ENCODE measurements around the gene TMEM243.
"Not testable (repeated sequence)": the region's sequence is repeated elsewhere in the genome, so short reads cannot be mapped to it uniquely, and the experiment has no call there.

The TMEM243 gene

GRCh38 chr7:87219545-87220025, at the start of gene TMEM243:
TSS of gene TMEM243 (minus strand) at chr7:87219732. CDS start at chr7:87219503, 229 bp downstream.
- no peak for DNase-seq (ENCODE audit: low read depth in 2 of 2)

GRCh38 chr7:87267239-87267900, 47.8 kb upstream of the TMEM243 start:
- no peak for DNase-seq (ENCODE audit: low read depth in 2 of 2)

GRCh38 chr7:87263537-87263936, 44.0 kb upstream of the TMEM243 start:
- no peak for DNase-seq (ENCODE audit: low read depth in 2 of 2)

- DNase-seq (ENCODE audit: low read depth in 2 of 2): no peak
Observed at GRCh38 chr7:87253589-87254087, 34.1 kb upstream of the TMEM243 start.

GRCh38 chr7:87245671-87246070, 26.1 kb upstream of the TMEM243 start:
- not testable (repeated sequence) for DNase-seq (ENCODE audit: low read depth in 2 of 2)

- DNase-seq (ENCODE audit: low read depth in 2 of 2): not testable (repeated sequence)
Observed at GRCh38 chr7:87238464-87239051, 19.0 kb upstream of the TMEM243 start.

- no peak for DNase-seq (ENCODE audit: low read depth in 2 of 2)
Observed at GRCh38 chr7:87234949-87235348, 15.4 kb upstream of the TMEM243 start.

GRCh38 chr7:87231711-87232110, 12.2 kb upstream of the TMEM243 start:
- DNase-seq (ENCODE audit: low read depth in 2 of 2): no peak

GRCh38 chr7:87231258-87231657, 11.7 kb upstream of the TMEM243 start:
- no peak for DNase-seq (ENCODE audit: low read depth in 2 of 2)

- DNase-seq (ENCODE audit: low read depth in 2 of 2): no peak
Observed at GRCh38 chr7:87226495-87226894, 7.0 kb upstream of the TMEM243 start.

- no peak for DNase-seq (ENCODE audit: low read depth in 2 of 2)
Observed at GRCh38 chr7:87225696-87226095, 6.2 kb upstream of the TMEM243 start.

- no peak for DNase-seq (ENCODE audit: low read depth in 2 of 2)
Observed at GRCh38 chr7:87223666-87224065, 4.1 kb upstream of the TMEM243 start.

- no peak for DNase-seq (ENCODE audit: low read depth in 2 of 2)
Observed at GRCh38 chr7:87220734-87221215, 1.2 kb upstream of the TMEM243 start.

- no peak for DNase-seq (ENCODE audit: low read depth in 2 of 2)
Observed at GRCh38 chr7:87220026-87220733, 648 bp upstream of the TMEM243 start.

- DNase-seq (ENCODE audit: low read depth in 2 of 2): no peak
Observed at GRCh38 chr7:87218796-87219544, 562 bp downstream of the TMEM243 start.

- no peak for DNase-seq (ENCODE audit: low read depth in 2 of 2)
Observed at GRCh38 chr7:87217983-87218653, 1.4 kb downstream of the TMEM243 start.

- DNase-seq (ENCODE audit: low read depth in 2 of 2): no peak
Observed at GRCh38 chr7:87216701-87217508, 2.6 kb downstream of the TMEM243 start.

- no peak for DNase-seq (ENCODE audit: low read depth in 2 of 2)
Observed at GRCh38 chr7:87215046-87215445, 4.5 kb downstream of the TMEM243 start.

- DNase-seq (ENCODE audit: low read depth in 2 of 2): no peak
Observed at GRCh38 chr7:87213811-87214210, 5.7 kb downstream of the TMEM243 start.

- no peak for DNase-seq (ENCODE audit: low read depth in 2 of 2)
Observed at GRCh38 chr7:87213252-87213651, 6.3 kb downstream of the TMEM243 start.
